Measurements from ENCODE around the gene EML4. TPM values are rescaled to one million over a fixed set of nuclear protein-coding genes. Genes with fewer than 3 reads are reported as not detected.

Gene EML4
- total and polyA plus RNA-seq, 10 of the 15 experiments (the other 5 are each of a cell fraction or from before 2014, with no cell fraction given): 23.1 to 91.3 (median 77.4) TPM

DNA sequence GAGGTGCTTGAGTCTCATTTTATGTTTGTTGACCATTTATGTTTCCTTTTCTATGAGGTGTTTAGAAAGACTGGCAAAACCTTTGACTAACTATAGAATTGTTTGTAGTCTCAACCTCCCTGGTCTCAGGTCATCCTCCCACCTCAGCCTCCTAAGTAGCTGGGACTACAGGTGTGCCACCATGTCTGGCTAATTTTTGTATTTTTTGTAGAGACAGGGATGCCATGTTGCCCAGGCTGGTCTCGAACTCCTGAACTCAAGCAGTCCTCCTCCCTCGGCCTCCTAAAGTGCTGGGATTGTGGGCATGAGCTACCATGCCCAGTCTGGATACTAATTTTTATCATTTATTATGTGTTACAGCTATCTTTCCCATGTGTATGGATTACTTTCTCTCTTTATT, 67.8 kb downstream of the EML4 start:
- no peaks in the 10 kb centered on the region for H3K4me1 ChIP-seq (ENCODE audit: control insufficient read depth, insufficient read depth, low read length)
- peaks cover 0 to 6% of the 10 kb centered on the region in 2 experiments; a peak in 1 of 4 replicates for H3K36me3 ChIP-seq (ENCODE audit: control insufficient read depth in 2 of 2, insufficient read depth in 2 of 2, low read length in 1 of 2)
- H3K9me3 ChIP-seq (replicated peaks; ENCODE audit: control insufficient read depth, insufficient read depth, low read length): no peaks in the 10 kb centered on the region
- H3K79me2 ChIP-seq (ENCODE audit: control insufficient read depth, insufficient read depth, low read length): peaks cover 24% of the 10 kb centered on the region
- no peak overlapping the region for H3K27ac ChIP-seq (ENCODE audit: control insufficient read depth, insufficient read depth)
- no peak overlapping the region for H3K4me3 ChIP-seq
- ChIA-PET CTCF (interaction anchor here (1.1 to 12.3 kb wide), 4 partner anchors 41 to 149 kb away, joined by 3 to 186 read pairs (median 6); no protein-coding TSS in a partner anchor), SMC1A (ENCODE audit: uncharacterized antibody, unreplicated experiment) (interaction anchor here (1.0 to 4.1 kb wide), 3 partner anchors 8 to 141 kb away, joined by 4 to 41 read pairs (median 6); no protein-coding TSS in a partner anchor), POLR2A (no interaction called here), RAD21 (ENCODE audit: unreplicated experiment) (interaction anchor here (1.2 to 5.6 kb wide), 3 partner anchors 92 to 142 kb away, joined by 3 to 55 read pairs (median 4); no protein-coding TSS in a partner anchor)
- in situ Hi-C loops (cut with MboI): loop anchor here (10.0 kb wide), 1 partner anchor 142 kb away; no protein-coding TSS in a partner anchor
- no peaks in the 10 kb centered on the region for H3K27me3 ChIP-seq (replicated peaks in 1 of 2; ENCODE audit: control insufficient read depth in 2 of 2, insufficient read depth in 2 of 2, low read length in 1 of 2)
- TF ChIP-seq FOXM1 (IDR thresholded peaks at IDR 0.05; ENCODE audit: low read depth, low read length) (no peak), CHD4 (IDR thresholded peaks at IDR 0.05) (no peak), ESRRA (IDR thresholded peaks at IDR 0.05; ENCODE audit: low read length) (no peak), IRF4 (IDR thresholded peaks at IDR 0.05; ENCODE audit: low read depth, low read length) (no peak), POLR2A (IDR thresholded peaks at IDR 0.05; ENCODE audit: low read depth, low read length) (no peak), JUNB (IDR thresholded peaks at IDR 0.05) (no peak), ZNF274 (IDR thresholded peaks at IDR 0.05; ENCODE audit: insufficient read depth, insufficient read length) (no peak), FOXK2 (IDR thresholded peaks at IDR 0.05) (no peak), CHD2 (IDR thresholded peaks at IDR 0.05; ENCODE audit: borderline replicate concordance, low read depth, low read length) (no peak)
- FAIRE-seq: no peak
- H4K20me1 ChIP-seq (ENCODE audit: control insufficient read depth, insufficient read depth): no peaks in the 10 kb centered on the region
- no peak overlapping the region for H2AFZ ChIP-seq (ENCODE audit: control insufficient read depth, low read depth, low read length)
- DNase-seq (ENCODE audit: low read depth, low spot score): no peak
- intact Hi-C loops (cut with micrococcal nuclease; ENCODE audit: unreplicated experiment): no loop called here
- BruUV-seq (replicated peaks): no TSS peak
- no peak for ATAC-seq
- no peak overlapping the region for H3K9ac ChIP-seq (ENCODE audit: control insufficient read depth, insufficient read depth, low read length)
- WGBS (ENCODE audit: insufficient coverage, insufficient replicate concordance, low lambda C conversion rate, missing lambda C conversion rate): 94% methylated on average over 2 of the region's 2 CpGs
- H3K4me2 ChIP-seq (ENCODE audit: control insufficient read depth, insufficient read depth): no peak overlapping the region
